Measurements from ENCODE around the gene FGD3. TPM values are rescaled to one million over a fixed set of nuclear protein-coding genes. Genes with fewer than 3 reads are reported as not detected.

Gene FGD3
- total and polyA plus RNA-seq, 4 donors: 1.6 to 6.2 (median 3.6) TPM

- Histone ChIP-seq H3K4me1 (ENCODE audit: control insufficient read depth in 4 of 4, insufficient read depth in 4 of 4, low read length in 3 of 4) (no peaks in the 10 kb centered on the region), H3K36me3 (ENCODE audit: control insufficient read depth in 4 of 4, insufficient read depth in 3 of 4, low read depth in 1 of 4, low read length in 3 of 4) (peaks cover 0 to 2% (median 0%) of the 10 kb centered on the region in 4 donors), H3K9ac (ENCODE audit: low read depth in 1 of 2, low read length in 2 of 2) (no peak overlapping the region), H3K27me3 (ENCODE audit: control insufficient read depth in 4 of 4, insufficient read depth in 4 of 4, low read length in 3 of 4) (no peaks in the 10 kb centered on the region), H3K9me3 (ENCODE audit: control insufficient read depth in 4 of 4, low read length in 3 of 4) (no peaks in the 10 kb centered on the region), H3K4me3 (ENCODE audit: low read depth in 1 of 3, low read length in 3 of 3) (no peak overlapping the region), H3K27ac (ENCODE audit: low read depth in 1 of 2, low read length in 2 of 2) (no peak overlapping the region)
- TF ChIP-seq NR2F2 (IDR thresholded peaks at IDR 0.05) (no peak), HNF4G (IDR thresholded peaks at IDR 0.05) (no peak), FOXA2 (IDR thresholded peaks at IDR 0.05) (no peak), MAX (IDR thresholded peaks at IDR 0.05) (no peak), HNF4A (conservative IDR thresholded peaks at IDR 0.05) (no peak), FOXA1 (IDR thresholded peaks at IDR 0.05) (no peak), YY1 (IDR thresholded peaks at IDR 0.05) (no peak), EGR1 (IDR thresholded peaks at IDR 0.05; ENCODE audit: low read depth in 2 of 2) (no peak), SP1 (IDR thresholded peaks at IDR 0.05) (no peak), RAD21 (IDR thresholded peaks at IDR 0.05) (no peak), GABPA (IDR thresholded peaks at IDR 0.05 in 1 of 2, conservative IDR thresholded peaks at IDR 0.05 in 1 of 2) (no peak), REST (IDR thresholded peaks at IDR 0.05) (no peak)
- TF ChIP-seq, protein P1, sequence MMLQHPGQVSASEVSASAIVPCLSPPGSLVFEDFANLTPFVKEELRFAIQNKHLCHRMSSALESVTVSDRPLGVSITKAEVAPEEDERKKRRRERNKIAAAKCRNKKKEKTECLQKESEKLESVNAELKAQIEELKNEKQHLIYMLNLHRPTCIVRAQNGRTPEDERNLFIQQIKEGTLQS (IDR thresholded peaks at IDR 0.05): no peak
- TF ChIP-seq, protein P2, sequence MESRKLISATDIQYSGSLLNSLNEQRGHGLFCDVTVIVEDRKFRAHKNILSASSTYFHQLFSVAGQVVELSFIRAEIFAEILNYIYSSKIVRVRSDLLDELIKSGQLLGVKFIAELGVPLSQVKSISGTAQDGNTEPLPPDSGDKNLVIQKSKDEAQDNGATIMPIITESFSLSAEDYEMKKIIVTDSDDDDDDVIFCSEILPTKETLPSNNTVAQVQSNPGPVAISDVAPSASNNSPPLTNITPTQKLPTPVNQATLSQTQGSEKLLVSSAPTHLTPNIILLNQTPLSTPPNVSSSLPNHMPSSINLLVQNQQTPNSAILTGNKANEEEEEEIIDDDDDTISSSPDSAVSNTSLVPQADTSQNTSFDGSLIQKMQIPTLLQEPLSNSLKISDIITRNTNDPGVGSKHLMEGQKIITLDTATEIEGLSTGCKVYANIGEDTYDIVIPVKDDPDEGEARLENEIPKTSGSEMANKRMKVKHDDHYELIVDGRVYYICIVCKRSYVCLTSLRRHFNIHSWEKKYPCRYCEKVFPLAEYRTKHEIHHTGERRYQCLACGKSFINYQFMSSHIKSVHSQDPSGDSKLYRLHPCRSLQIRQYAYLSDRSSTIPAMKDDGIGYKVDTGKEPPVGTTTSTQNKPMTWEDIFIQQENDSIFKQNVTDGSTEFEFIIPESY (IDR thresholded peaks at IDR 0.05): no peak
- WGBS: 95% methylated on average over 21 of the region's 21 CpGs
- no peak for DNase-seq (ENCODE audit: low spot score)
These were observed 62.2 kb downstream of the FGD3 start for GRCh38 chr9:93009337-93010015.

- Histone ChIP-seq H3K9ac (ENCODE audit: low read depth in 1 of 2, low read length in 2 of 2) (no peak overlapping the region), H3K9me3 (ENCODE audit: control insufficient read depth in 4 of 4, low read length in 3 of 4) (no peaks in the 10 kb centered on the region), H3K27me3 (ENCODE audit: control insufficient read depth in 4 of 4, insufficient read depth in 4 of 4, low read length in 3 of 4) (no peaks in the 10 kb centered on the region), H3K4me1 (ENCODE audit: control insufficient read depth in 4 of 4, insufficient read depth in 4 of 4, low read length in 3 of 4) (no peaks in the 10 kb centered on the region), H3K4me3 (ENCODE audit: low read depth in 1 of 3, low read length in 3 of 3) (no peak overlapping the region), H3K36me3 (ENCODE audit: control insufficient read depth in 4 of 4, insufficient read depth in 3 of 4, low read depth in 1 of 4, low read length in 3 of 4) (peaks cover 0 to 2% (median 0%) of the 10 kb centered on the region in 4 donors), H3K27ac (ENCODE audit: low read depth in 1 of 2, low read length in 2 of 2) (no peak overlapping the region)
- peak; percentile 24 for DNase-seq (ENCODE audit: low spot score)
- 88% methylated on average over 13 of the region's 13 CpGs for WGBS
- TF ChIP-seq FOXA2 (IDR thresholded peaks at IDR 0.05): no peak
- TF ChIP-seq RAD21 (IDR thresholded peaks at IDR 0.05): no peak
- TF ChIP-seq RXRA (IDR thresholded peaks at IDR 0.05): no peak
- TF ChIP-seq HNF4A (conservative IDR thresholded peaks at IDR 0.05): no peak
- TF ChIP-seq JUND (IDR thresholded peaks at IDR 0.05): no peak
- no peak for TF ChIP-seq MAX (IDR thresholded peaks at IDR 0.05)
- TF ChIP-seq, protein P3, sequence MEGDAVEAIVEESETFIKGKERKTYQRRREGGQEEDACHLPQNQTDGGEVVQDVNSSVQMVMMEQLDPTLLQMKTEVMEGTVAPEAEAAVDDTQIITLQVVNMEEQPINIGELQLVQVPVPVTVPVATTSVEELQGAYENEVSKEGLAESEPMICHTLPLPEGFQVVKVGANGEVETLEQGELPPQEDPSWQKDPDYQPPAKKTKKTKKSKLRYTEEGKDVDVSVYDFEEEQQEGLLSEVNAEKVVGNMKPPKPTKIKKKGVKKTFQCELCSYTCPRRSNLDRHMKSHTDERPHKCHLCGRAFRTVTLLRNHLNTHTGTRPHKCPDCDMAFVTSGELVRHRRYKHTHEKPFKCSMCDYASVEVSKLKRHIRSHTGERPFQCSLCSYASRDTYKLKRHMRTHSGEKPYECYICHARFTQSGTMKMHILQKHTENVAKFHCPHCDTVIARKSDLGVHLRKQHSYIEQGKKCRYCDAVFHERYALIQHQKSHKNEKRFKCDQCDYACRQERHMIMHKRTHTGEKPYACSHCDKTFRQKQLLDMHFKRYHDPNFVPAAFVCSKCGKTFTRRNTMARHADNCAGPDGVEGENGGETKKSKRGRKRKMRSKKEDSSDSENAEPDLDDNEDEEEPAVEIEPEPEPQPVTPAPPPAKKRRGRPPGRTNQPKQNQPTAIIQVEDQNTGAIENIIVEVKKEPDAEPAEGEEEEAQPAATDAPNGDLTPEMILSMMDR (IDR thresholded peaks at IDR 0.05; ENCODE audit: low read depth, low read length, missing input control): no peak
- no peak for TF ChIP-seq YY1 (IDR thresholded peaks at IDR 0.05)
- TF ChIP-seq TAF1 (conservative IDR thresholded peaks at IDR 0.05): no peak
- TF ChIP-seq, protein P2 (IDR thresholded peaks at IDR 0.05): no peak
- no peak for TF ChIP-seq SP1 (IDR thresholded peaks at IDR 0.05)
These were observed 62.7 kb downstream of the FGD3 start for GRCh38 chr9:93010056-93010455.

All from liver (tissue), 9 donors.